ENCODE measurements around the gene SF3B6.
"Not testable (repeated sequence)": the region's sequence is repeated elsewhere in the genome, so short reads cannot be mapped to it uniquely, and the experiment has no call there.

Gene SF3B6, protein sequence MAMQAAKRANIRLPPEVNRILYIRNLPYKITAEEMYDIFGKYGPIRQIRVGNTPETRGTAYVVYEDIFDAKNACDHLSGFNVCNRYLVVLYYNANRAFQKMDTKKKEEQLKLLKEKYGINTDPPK

DNA sequence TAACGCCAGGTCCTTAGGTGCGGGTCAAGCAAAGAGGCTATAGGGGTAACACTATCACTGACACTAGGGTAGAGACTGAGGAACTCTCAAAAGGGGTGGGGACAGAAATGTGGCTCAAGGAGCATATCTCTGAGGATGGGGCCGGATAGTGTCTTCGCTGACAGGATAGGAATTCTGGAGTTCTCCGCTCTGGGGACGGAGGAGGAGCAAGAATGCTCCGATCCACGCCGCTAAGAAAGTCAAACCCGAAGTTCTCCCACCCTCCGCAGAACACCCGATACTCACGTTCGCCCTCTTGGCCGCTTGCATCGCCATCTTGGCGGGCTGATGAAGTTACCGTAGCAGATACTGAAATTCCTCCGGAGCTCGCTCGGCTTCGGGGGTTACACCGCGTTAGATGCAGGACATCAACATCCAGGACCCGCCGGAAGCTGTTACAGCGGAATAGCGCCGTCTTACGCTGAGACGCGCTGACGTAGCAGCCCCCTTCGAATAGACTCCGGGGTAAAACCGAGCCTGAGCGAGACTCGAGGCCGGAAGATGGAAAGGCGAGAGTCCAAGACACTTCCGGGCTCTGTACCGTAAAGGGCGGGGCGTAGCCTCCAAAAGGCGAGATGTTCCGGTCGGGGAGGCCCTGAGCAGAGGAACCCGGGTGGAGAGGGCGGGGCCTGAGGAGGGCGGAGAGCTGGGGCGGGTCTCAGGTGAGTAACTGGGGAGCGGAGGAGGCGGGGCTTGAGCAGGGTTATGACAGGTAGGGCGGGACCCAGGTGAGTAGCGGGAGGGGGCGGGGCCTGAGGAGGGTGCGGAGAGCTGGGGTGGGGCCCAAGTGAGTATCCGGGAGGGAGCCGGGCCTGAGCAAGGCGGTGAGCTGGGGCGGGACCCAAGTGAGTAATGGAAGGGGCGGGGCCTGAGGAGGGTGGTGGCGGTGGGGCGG lies at the start of gene SF3B6:
Gene SF3B6 (minus strand): TSS at position 412 of the 934 bp plus-strand sequence. CDS start 97 bp downstream, at position 315.
- DNase-seq (ENCODE audit: low read depth), result peak; percentile 97

DNA sequence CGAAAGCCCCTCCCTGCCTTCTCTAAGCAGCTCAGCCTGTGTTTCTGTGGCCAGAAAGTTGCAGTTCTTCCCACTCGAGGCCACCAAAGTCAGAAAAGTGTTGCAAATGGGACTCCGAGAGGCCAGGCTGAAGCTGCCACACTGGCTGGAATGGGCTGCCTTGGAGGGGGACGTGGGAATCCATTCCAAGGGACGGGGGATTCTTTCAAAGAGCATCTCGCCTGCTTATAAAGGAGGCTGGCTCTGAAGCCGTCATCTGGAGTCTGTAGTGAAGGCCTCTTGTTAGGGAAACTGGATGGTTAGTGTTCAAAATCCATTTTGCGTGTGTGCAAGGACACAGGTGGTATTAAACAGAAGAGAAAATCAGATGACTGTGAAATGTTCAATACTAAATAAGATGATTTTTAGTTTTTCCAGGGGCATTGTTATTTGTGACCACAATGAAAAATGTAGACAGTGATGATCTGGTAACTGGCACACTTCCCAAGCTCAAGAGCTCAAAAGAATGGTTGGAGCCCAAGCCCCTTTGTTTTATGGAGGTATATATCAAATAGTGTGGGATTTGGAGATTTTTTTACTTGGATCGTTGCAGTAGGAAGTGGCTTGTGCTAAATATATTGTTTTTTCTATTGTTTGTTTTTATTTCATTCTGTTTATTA lies 47.9 kb upstream of the SF3B6 start:
- DNase-seq (ENCODE audit: low read depth), result peak; percentile 26

DNA sequence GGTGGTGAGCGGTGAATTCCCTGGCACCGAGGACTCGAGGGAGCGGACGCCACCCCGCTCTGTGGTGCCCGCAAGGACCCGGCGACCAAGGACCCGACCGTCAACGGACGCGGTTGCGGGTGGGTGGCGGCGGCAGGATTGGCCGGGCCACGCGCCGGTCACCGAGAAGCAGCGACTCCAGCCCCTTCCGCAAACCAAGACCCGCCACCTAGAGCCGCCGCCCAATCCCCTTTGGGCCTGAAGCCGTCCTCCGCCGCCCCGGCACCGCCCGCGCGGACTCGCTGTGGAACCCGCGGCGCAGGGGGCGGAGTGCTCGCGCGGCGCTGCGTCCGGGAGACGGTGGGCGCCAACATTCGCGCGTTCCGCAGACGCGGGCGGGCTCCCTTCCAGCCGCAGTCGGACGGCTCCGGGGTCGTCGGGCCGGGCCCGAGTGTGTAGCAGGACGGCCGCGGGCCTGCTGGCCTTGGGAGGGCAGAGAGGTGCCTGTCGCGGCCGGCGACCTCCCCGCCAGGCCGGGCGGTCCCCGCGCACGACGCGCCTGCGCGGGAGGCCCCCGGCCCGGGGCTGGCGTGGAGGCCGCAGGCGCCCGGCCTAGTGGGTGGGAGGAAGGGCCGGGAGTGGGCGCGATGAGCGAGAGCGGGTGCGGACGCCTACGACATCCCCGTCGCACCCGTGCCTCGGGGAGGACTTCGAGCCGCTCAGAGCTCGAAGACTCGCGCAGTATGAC lies 47.2 kb upstream of the SF3B6 start, which contains the start of the genes FAM228B and PFN4:
Gene FAM228B (plus strand): TSS at position 275 of the 727 bp plus-strand sequence. CDS start 893 bp downstream, outside the sequence.
Gene PFN4 (minus strand): TSS at position 140 of the 727 bp plus-strand sequence. CDS start 799 bp downstream, outside the sequence.
- DNase-seq (ENCODE audit: low read depth), result peak; percentile 52

DNA sequence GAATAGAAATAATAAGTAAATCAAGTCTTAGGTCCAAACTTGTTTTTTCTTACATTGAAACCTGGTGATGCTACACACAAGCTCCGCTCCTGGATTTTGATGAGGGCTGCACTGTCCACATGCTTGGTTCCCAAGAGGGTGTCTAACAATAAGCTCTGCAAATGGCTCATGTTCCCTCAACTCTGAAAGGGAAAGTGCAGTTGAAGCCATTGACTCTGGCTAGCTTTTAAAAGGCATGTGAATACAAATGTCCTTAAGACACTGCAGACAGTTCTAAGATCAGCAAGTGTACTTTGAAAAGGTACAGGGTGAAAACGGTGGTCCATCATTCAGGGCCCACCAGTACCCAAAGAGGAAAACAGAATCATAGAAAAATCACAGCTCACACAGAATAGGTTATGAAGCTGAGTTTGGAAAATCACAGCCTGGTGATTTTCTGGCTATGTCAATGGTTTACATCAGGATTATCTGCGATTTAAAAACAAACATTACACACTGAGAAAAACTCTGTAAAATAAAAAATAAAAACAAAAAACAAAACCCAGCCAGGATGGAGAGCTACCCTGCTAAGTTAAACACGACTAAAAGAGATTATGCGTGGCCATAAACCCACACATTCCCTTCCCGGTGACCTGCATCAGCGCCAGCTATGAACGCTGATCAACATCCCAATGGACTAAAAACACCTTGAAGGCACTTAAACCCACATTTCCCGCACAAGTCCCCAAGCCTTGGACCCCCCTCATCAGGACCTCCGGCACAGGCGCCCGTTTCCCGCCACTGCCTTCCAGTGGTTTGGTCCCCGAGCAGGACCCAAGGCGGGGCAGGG lies 46.5 kb upstream of the SF3B6 start:
- DNase-seq (ENCODE audit: low read depth), result no peak

DNA sequence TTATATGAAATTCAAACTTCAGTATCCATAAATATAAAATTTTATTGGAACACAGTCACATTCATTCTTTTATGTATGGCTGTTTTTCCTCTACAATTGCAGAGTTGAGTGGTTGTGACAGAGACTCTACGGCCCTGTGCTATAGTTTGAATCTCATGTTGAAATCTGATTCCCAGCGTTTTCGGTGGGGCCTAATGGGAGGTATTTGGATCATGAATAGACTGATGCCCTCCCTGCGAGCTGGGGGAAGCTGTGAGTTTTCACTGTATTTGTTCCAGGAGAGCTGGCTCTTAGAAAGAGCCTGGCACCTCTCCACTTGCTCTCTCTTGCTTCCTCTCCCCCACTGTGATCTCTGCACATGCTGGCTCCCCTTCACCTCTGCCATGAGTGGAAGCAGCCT lies 45.3 kb upstream of the SF3B6 start:
- no peak for DNase-seq (ENCODE audit: low read depth)

DNA sequence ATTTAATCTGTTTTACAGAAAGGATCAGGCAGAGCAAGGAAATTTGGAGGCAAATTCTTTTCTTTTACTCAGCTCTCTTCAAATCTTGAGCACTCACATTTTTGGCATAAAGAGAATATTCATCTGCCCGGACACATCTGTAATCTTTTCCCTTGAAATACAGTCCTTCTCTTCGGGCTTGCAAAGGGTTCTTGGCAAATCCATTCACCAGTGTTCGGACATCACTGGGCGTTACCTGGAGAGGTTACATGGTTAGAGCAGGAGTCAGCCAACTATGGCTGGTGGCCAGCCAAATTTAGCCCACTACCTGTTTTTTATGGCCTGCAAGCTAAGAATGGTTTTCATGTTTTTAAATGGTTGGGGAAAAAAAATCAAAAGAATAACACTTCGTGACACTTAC lies 44.9 kb upstream of the SF3B6 start:
- no peak for DNase-seq (ENCODE audit: low read depth)

DNA sequence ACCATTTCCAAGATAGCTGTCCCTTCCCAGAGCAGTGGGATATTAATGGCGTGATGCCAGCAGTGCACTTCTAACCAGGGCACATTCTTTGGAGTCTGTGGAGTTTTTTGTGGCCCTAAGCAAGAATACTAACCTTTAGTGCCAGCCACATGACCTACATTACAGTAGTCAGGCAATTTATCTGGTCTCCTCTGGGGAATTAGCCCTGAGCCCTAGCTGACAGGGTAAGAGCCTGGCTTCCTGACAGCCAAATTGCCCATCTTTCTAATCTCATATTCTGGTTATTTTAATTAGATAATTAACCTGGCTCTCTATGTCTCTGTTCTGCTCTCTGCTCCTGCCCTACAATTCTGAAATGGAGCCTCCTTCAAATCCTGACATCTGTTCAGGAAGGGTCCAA lies 41.8 kb upstream of the SF3B6 start:
- DNase-seq (ENCODE audit: low read depth), result no peak

DNA sequence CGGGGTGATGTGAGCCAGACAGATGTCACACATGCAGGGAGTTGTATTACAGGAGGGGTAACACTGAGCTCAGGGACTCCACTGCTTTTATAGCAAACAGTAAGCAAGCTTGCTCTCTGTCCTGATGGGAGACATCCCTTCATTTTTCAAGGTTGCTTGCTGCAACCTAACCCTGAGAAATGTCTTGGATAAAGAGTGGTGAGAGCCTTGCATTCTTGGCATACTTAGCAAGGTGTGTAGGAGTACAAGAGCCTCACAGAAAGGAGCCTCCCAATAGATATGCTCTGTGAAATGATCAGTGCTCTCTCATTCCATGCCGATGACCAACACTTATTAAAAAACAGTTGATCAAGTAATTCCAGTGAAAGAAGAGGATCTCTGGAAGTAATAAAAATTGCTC lies 38.9 kb upstream of the SF3B6 start:
- DNase-seq (ENCODE audit: low read depth), result no peak

DNA sequence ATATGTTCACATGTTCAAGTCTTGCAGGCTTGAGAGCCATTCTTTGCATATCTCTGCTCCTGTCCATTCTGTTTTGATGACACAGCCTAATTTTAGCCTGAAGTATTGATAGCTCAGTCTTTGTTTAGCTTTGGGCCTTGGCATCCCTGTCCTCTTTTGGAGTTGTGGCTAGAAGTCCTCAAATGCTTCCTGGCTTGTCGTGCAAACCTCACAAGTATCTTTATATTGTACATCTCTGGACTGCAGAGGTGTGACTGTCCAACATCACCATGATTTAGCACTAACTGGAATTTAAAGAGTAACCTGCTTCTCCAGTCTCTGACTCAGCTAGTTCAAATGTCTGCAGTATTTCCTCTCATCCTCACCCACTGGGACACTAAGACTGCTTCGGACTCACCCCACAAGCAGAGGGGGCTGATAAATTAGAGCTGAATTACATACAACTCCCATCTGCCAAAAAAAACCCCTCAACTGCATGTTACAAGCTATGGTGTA lies 35.3 kb upstream of the SF3B6 start:
- DNase-seq (ENCODE audit: low read depth), result no peak

DNA sequence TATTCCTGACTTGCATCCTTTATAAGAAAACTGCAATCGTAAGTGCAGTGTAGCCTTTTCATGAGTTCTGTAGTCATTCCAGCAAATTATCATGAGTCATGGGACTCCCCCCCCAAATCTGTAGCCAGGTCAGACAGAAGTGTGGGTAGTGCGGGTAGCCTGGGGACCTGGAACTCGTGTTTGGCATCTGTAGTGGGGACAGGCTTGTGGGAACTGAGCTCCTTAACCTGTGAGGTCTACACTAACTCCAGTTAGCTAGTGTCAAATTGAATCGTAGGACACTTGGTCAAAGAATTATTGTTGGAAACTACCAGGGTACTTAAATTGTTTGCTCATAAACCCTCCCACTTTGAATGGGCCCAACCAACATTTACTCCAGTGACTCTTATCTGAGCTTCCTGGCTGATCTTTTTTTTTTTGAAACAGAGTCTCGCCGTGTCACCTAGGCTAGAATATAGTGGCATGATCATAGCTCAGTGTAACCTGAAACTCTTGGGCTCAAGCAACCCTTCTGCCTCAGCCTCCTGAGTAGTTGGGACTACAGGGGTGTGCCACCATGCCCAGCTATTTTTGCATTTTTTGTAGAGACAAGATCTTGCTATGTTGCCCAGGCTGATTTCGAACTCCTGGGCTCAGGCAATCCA lies 34.7 kb upstream of the SF3B6 start:
- DNase-seq (ENCODE audit: low read depth), result no peak

DNA sequence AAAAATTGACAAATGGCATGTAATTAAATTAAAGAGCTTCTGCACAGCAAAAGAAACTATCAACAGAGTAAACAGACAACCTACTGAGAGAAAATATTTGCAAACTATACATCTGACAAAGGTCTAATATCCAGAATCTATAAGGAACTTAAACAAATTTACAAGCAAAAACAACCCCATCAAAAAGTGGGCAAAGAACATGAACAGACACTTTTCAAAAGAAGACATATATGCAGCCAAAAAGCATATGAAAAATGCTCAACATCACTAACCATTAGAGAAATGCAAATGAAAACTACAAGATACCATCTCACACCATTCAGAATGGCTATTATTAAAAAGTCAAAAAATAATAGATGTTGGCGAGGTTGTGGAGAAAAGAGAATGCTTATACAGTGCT lies 33.3 kb upstream of the SF3B6 start:
- not testable (repeated sequence) for DNase-seq (ENCODE audit: low read depth)

DNA sequence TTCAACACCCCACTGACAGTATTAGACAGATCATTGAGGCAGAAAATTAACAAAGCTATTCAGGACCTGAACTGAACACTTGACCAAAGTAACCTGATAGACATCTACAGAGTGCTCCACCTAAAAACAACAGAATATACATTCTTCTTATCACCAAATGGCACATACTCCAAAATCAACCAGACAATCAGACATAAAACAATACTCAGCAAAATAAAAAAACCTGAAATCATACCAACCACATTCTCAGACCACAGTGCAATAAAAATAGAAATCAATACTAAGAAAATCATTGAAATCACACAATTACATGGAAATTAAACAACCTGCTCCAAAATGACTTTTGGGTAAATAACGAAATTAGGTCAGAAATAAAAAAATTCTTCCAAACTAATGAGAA lies 31.2 kb upstream of the SF3B6 start:
- no peak for DNase-seq (ENCODE audit: low read depth)

DNA sequence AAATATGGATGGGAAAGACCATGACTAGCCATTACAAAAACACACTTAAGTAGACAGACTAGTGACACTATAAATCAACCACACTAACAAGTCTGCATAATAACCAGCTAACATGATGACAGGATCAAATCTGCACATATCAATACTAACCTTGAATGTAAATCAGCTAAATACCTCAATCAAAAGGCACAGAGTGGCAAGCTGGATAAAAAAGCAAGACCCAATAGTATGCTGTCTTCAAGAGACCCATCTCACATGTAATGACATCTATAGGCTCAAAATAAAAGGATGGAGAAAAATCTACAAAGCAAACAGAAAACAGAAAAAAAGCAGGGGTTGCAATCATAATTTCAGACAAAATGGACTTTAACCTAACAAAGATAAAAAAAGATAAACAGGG lies 30.7 kb upstream of the SF3B6 start:
- DNase-seq (ENCODE audit: low read depth), result no peak

DNA sequence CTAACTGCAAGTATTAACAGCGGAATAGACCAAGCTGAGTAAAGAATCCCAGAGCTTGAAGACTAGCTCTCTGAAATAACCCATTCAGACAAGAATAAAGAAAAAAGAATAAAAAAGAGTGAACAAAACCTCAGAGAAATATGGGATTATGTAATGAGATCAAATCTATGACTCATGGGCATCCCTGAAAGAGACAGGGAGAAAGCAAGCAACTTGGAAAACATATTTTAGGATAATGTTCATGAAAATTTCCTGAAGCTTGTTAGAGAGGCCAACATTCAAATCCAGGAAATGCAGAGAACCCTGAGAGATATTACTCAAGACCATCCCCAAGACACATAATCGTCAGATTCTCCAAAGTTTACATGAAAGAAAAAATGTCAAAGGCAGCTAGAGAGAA lies 29.7 kb upstream of the SF3B6 start:
- DNase-seq (ENCODE audit: low read depth), result no peak

DNA sequence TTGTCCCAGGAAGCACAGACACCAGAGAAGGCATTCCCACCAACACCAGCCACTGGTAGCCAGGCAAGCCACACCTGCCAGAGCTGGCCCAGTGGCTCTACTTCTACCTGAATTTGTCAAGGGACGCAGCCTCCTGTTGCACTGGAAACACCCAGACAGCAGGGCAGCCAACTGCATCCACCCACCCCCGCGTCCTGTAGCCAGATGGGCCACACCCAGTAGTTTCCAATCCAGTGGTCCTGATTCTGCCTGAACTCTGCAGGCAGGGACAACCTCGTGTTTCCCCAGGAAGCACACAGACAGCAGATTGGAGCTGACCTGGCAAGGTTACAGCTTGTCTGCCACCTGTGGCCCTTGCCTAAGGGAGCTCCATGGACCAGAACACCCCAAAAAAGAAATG lies 28.8 kb upstream of the SF3B6 start:
- DNase-seq (ENCODE audit: low read depth), result no peak

DNA sequence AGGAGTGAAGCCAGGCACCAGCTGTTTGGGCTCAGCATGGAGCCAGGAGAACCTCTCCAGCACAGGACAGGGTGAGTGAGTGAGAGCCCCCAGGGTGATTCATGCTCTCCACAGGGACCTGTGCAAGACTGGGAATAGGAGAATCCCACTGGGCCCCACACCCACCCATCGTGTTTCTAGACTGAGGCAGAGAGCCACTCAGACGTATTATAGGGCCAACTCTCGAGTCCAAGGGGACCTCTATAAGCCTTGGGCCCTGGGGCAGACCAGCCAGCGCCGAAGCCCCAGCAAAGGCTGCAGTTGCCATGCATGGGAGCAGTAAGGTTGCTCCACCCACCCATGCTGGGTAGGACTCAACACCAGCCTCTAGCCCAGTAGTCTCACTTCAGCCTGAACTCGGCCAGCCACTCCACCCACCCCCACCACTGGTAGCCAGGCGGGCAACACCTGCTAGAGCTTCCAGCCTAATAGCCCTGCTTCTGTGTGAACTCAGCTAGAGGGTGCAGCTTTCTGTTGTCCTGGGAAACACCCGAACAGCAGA lies 28.1 kb upstream of the SF3B6 start:
- DNase-seq (ENCODE audit: low read depth), result no peak

DNA sequence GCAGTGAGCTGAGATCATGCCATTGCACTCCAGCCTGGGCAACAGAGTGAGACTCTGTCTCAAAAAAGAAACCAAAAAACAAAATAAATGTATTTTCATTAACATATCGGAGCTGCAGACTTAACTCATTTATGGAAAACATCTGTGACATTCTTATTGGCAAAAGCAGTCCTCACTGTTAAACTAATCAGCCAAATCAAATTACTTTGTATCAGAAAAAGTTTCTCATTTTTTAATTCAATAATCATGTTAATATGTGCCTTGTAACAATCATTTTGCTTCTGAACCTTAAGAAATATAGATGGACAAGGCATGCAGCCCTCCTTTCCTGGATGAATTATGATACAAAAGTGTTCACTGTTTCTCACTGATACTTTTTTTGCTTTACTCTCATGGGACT lies 26.6 kb upstream of the SF3B6 start:
- no peak for DNase-seq (ENCODE audit: low read depth)

DNA sequence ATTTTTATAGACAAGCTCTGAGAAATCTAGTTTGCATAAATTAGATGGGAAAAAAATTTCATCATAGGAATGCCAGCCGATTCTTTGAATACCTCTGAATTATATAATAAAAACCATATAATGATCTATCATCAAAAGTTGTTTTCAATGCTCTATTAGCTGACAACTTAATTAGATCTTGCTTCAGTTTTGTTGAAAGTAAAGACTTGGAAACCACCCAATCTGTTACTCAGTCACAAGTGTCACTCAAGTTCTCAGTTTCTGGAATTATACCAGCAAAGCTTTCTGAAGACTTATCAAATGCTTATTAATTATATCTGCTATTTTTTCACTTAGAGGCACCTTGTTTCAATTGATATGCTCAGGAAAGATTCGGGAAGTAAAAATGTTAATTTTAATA lies 25.9 kb upstream of the SF3B6 start:
- DNase-seq (ENCODE audit: low read depth), result no peak

DNA sequence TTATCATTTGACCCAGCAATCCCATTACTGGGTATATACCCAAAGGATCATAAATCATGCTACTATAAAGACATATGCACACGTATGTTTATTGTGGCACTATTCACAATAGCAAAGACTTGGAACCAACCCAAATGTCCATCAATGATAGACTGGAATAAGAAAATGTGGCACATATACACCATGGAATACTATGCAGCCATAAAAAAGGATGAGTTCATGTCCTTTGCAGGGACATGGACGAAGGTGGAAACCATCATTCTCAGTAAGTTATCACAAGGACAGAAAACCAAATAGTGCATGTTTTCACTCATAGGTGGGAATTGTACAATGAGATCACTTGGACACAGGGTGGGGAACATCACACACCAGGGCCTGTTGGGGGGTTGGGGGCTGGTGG lies 24.6 kb upstream of the SF3B6 start:
- DNase-seq (ENCODE audit: low read depth), result not testable (repeated sequence)

DNA sequence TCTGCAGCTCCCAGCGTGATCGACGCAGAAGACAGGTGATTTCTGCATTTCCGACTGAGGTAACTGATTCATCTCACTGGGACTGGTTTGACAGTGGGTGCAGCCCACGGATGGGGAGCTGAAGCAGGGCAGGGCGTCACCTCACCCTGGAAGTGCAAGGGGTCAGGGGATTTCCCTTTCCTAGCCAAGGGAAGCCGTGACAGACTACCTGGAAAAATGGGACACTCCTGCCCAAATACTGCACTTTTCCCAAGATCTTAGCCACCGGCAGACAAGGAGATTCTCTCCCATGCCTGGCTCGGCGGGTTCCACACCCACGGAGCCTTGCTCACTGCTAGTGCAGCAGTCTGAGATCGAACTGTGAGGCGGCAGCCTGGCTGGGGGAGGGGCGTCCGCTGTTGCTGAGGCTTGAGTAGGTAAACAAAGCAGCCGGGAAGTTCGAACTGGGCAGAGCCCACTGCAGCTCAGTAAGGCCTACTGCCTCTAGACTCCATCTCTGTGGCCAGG lies 19.1 kb upstream of the SF3B6 start:
- not testable (repeated sequence) for DNase-seq (ENCODE audit: low read depth)

Data from HS-27A (cell line).